Limb (tissue), 2 donors: Measurements from ENCODE around the gene PAGE3.

Experiments
- DNase-seq, 2 donors: peaks; one replicate each; pipeline ENCODE4 v3.0.0-alpha.2; 2016; ENCODE audit errors: extremely low spot score in 2 of 2

PAGE3 gene, protein sequence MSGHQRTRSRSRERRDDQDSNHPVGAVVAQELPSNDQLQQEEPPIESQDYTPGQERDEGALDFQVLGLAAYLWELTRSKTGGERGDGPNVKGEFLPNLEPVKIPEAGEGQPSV

DNA sequence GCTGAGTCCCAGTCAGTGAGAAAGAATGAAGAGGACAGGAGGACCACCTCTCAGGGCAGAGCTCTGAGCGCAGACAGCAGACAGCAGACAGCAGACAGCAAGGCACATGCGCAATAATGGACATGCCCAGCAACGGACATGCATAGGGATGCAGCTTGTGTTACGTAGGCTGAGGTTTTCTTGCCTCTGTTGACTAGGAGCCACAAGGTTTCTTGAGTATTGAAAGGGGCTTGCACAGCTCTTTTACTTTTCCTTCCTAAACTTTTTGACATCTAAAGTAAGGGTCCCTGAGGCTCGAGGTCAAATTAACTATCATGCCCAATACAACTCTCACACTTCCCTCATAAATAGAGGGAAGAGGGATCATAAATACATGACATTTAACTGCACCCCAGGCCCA is at the start of gene PAGE3:
TSS of gene PAGE3 (minus strand) at position 101 of the 400 bp plus-strand sequence. CDS start 1,013 bp downstream, outside the sequence.
- no peak for DNase-seq

DNA sequence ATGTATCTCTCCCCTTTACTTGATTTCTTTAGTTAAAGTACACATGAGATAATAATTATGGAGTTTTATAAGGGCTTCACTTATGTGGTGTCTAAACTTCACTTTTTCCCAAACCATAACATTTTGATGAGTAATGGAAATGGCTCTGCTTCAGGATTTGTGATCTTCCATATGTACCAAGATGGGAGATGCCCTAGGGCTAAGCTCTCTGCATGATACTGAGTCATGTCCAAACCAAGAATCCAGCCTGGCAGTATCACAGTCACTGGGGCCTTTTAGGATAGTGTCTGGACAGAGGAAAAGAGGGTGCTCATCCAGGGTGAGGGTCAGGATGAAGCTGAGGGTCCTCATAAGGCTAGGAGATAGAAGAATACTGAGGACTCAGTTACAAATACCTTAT is 47.9 kb upstream of the PAGE3 start:
- DNase-seq = no peak

DNA sequence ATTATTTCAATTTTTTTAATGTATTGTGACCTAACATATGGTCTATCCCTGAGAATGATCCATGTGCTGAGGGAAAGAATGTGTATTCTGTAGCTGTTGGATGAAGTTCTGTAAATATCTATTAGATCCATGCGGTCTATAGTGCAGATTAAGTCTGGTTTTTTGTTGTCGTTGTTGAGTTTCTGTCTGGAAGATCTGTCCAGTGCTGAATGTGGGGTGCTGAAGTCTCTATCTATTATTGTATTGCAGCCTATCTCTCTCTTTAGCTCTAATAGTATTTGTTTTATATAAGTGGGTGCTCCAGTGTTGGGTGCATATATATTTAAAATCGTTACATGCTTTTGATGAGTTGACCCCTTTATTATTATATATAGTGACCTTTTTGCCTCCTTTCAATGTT is 26.2 kb upstream of the PAGE3 start:
- DNase-seq = no peak

DNA sequence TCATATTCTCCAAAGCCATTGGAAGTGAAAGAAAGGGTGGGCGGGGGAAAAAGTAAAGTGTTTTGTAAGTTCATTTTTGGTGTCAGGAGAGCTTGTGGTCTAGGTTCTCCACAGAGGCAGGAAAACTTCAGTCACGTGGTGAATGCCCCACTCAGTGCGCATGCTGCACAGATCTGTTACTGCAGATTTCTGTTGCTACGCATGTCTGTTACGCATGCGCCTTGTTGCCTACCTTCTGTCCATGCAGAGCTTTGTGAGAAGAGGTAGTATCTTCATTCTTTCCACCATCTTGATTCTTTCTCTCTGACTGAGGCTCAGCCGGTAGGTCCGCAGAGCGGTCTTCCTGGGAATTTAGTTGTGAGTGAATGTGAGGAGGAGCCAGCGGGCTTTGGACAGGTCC is 15.1 kb upstream of the PAGE3 start:
- DNase-seq = no peak

DNA sequence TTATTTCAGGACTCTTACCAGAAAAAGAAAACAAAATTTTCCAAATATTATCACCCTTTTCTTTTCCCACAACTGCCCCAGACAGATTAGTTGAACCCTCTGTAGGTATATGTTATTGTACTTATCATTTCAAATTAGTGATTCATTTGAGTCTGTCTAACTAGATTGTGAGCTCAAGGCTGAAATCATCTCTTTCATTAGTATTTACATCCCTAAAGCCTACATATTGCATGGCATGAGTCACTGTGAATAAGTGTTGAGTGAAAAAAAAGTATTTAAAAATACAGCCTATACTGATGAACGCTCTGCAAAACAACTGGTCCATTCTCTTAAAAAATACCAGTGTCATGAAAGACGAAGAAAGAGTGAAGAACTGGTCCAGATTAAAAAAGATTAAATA is 3.9 kb downstream of the PAGE3 start:
- no peak for DNase-seq

DNA sequence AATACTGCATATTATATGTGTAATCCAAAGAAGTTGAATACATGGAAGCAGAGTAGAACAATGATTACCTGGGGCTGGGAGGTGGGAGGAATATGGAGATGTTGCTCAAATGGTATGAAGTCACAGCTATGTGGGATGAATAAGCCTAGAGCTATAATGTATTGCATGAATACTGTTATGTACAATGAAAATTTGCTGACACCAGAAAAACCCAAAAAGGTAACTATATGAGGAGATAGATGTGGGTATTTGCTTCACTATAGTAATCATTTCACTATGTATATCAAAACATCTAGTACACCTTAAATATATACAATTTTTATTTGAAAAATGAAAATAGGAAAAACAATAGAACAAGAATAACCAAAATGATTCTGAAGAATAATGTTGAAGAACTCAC is 11.2 kb downstream of the PAGE3 start:
- DNase-seq = no peak

DNA sequence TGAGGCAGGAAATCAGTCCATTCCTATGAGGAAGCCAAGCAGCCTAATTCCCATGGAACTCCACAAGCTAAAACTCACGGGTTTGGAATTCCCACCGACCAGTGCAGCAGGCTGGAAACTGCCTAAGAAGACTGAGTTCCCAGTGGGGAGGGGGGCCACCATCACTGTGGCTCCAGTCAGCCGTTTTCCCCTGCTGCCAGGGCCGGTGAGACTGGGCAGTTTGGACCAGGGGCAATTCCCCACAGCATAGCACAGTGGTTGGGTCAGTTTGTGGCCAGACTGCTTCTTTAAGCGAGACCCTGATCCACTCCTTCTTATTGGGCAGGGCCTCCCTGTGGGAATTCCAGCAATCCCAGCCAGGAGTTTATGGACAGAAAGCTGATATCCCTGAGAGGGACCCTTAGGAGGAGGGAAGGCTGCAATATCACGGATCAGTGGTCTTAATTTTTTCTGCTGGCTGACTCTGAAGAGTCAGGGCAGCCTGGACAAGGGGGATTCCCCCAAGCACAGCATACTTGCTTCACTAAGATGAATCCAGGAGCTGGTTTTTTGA is 23.9 kb downstream of the PAGE3 start:
- DNase-seq = no peak

DNA sequence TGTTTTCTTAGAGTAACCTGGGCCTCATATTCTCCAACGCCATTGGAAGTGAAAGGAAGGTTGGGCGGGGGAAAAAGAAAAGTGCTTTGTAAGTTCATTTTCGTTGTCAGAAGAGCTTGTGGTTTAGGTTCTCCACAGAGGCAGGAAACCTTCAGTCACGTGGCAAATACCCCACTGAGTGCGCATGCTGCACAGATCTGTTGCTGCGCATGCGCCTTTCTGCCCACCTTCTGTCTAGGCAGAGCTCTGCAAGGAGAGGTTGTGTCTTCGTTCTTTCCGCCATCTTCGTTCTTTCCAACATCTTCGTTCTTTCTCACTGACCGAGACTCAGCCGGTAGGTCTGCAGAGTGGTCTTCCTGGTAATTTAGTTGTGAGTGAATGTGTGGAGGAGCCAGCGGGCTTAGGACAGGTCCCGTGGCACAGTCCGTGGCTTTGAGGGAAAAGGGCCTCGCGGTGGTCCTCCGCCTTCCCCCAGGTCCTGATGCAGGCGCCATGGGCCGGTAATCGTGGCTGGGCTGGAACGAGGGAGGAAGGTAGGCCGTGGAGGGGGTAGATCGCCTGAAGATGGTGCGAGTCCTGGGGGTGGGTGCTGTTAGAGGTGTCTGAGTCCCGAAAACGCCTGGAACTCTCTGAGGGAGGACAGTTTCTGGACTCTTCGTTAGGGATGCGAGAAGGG is 44.5 kb downstream of the PAGE3 start, which contains the start of gene PAGE5:
TSS of gene PAGE5 (plus strand) at position 228 of the 676 bp plus-strand sequence. CDS start 1,037 bp downstream, outside the sequence.
- no peak for DNase-seq

DNA sequence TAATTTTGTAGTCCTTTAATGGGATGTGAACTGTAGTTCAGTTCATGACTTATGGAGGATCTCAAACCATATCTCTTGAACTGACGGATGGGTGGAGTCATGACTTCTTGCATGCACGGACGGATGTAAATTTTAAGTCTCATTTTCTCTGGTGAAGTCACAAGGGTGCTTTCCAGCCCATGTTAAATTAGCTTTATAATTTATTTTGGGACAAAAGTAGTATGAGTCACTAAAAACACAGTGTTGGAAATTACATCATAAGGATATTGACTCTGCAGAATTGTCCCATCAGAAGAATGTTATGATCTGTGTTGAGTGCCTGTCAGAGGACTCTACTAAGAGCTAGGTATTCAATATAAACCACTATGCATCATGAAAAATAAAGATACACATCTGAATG is 51.3 kb downstream of the PAGE3 start:
- DNase-seq = no peak

DNA sequence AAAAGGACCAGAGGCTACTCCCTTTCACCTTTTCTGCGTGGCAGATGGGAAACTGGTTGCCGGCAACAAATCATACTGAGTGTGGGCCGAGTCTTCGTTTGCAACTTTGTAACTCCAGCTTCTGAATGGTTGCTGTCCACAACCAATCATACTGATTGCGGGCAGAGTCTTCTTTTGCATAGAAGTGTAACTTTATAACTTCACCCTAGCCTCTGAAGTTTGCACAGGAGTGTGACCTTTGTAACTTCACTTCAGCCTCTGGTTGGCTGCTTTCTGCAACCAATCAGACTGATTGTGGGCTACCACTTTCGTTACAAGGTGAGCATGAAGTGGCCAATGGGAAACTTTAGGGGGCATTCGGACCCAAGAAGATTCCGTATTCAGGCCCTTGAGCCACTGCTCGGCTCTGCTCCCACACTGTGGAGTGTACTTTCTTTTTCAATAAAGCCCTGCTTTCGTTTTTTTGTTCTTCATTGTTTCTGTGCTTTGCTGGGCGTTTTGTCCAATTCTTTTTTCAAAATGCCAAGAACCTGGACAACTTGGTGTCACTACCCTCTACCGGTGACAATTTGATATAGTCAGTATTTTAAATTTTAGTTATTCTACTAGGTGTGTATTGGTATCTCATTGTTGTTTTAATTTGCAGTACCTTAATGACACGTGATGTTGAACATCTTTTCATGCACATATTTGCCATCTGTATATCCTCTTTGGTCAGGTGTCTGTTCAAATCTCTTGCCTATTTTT is 53.6 kb downstream of the PAGE3 start:
- no peak for DNase-seq
